Choroid plexus epithelial cell (primary cell): Measurements from ENCODE around the gene AKNA.

ENCODE experiments used
- DNase-seq: peaks from one replicate; pipeline ENCODE4 v3.0.0-alpha.2; 2010; ENCODE audit warnings: low read depth
- H3K4me3 ChIP-seq: 2 replicates; pipeline ENCODE4 v1.5.1; 2011; ENCODE audit warnings: low read depth, mild to moderate bottlenecking, control low read depth, low read length, moderate library complexity
- TF ChIP-seq, protein P1 (sequence below): conservative IDR thresholded peaks from 2 replicates; pipeline ENCODE4 v1.5.1; 2011; ENCODE audit warnings: low read depth, mild to moderate bottlenecking, control low read depth, inconsistent platforms, low read length, moderate library complexity

AKNA gene

GRCh38 chr9:114386361-114386885, 1.4 kb downstream of the AKNA start:
- peak overlapping the region; percentile 74 for H3K4me3 ChIP-seq
- no peak for DNase-seq
- TF ChIP-seq, protein P1, sequence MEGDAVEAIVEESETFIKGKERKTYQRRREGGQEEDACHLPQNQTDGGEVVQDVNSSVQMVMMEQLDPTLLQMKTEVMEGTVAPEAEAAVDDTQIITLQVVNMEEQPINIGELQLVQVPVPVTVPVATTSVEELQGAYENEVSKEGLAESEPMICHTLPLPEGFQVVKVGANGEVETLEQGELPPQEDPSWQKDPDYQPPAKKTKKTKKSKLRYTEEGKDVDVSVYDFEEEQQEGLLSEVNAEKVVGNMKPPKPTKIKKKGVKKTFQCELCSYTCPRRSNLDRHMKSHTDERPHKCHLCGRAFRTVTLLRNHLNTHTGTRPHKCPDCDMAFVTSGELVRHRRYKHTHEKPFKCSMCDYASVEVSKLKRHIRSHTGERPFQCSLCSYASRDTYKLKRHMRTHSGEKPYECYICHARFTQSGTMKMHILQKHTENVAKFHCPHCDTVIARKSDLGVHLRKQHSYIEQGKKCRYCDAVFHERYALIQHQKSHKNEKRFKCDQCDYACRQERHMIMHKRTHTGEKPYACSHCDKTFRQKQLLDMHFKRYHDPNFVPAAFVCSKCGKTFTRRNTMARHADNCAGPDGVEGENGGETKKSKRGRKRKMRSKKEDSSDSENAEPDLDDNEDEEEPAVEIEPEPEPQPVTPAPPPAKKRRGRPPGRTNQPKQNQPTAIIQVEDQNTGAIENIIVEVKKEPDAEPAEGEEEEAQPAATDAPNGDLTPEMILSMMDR, result no peak

GRCh38 chr9:114385397-114386181, 2.2 kb downstream of the AKNA start:
- DNase-seq, result peak; percentile 88
- TF ChIP-seq, protein P1, result no peak
- H3K4me3 ChIP-seq, result no peak overlapping the region

DNA sequence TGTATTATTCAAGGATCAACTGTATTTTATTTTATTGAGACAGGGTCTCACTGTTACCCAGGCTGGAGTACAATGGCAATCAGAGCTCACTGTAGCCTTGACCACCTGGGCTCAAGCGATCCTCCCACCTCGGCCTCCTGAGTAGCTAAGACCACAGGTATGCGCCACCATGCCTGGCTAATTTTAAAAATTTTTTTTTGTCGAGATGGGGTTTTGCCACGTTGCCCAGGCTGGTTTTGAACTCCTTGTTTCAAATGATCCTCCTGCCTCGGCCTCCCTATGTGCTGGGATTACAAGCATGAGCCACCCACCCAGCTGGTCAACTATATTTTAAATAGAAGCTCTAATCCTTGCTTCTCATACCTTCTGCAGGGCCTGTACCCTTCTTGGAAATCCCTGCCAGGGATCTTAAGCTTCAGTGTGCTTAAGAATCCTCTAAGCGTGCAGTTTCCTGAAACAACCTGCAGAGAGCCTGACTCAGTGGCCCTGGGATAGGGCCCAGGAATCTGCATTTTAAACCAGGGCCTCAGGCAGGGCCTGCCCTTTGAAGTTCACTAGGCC, 2.9 kb downstream of the AKNA start:
- TF ChIP-seq, protein P1, result no peak
- no peak overlapping the region for H3K4me3 ChIP-seq
- no peak for DNase-seq

- TF ChIP-seq, protein P1, result no peak
- H3K4me3 ChIP-seq, result no peak overlapping the region
Observed at GRCh38 chr9:114384341-114384740, 3.4 kb downstream of the AKNA start.

GRCh38 chr9:114383521-114384231, 4.1 kb downstream of the AKNA start:
- no peak for DNase-seq
- H3K4me3 ChIP-seq, result no peak overlapping the region
- TF ChIP-seq, protein P1, result no peak

More at GRCh38 chr9:114384341-114384740, 3.4 kb downstream of the AKNA start:
- no peak for DNase-seq

GRCh38 chr9:114382699-114383520, 4.9 kb downstream of the AKNA start:
- no peak overlapping the region for H3K4me3 ChIP-seq
- DNase-seq, result no peak
- TF ChIP-seq, protein P1, result peak; percentile 37
